GM19455 (cell line): ENCODE measurements around the gene PTPRC.
A peak's percentile ranks its signal among the peaks of the same experiment; 100 is the strongest.
"Not testable (repeated sequence)": the region's sequence is repeated elsewhere in the genome, so short reads cannot be mapped to it uniquely, and the experiment has no call there.

Experiments
- ATAC-seq: cut with Tn5 transposase; IDR thresholded peaks from one replicate; pipeline ENCODE4 v1.9.1; 2021; ENCODE audit not compliant: unreplicated experiment

The PTPRC gene, protein sequence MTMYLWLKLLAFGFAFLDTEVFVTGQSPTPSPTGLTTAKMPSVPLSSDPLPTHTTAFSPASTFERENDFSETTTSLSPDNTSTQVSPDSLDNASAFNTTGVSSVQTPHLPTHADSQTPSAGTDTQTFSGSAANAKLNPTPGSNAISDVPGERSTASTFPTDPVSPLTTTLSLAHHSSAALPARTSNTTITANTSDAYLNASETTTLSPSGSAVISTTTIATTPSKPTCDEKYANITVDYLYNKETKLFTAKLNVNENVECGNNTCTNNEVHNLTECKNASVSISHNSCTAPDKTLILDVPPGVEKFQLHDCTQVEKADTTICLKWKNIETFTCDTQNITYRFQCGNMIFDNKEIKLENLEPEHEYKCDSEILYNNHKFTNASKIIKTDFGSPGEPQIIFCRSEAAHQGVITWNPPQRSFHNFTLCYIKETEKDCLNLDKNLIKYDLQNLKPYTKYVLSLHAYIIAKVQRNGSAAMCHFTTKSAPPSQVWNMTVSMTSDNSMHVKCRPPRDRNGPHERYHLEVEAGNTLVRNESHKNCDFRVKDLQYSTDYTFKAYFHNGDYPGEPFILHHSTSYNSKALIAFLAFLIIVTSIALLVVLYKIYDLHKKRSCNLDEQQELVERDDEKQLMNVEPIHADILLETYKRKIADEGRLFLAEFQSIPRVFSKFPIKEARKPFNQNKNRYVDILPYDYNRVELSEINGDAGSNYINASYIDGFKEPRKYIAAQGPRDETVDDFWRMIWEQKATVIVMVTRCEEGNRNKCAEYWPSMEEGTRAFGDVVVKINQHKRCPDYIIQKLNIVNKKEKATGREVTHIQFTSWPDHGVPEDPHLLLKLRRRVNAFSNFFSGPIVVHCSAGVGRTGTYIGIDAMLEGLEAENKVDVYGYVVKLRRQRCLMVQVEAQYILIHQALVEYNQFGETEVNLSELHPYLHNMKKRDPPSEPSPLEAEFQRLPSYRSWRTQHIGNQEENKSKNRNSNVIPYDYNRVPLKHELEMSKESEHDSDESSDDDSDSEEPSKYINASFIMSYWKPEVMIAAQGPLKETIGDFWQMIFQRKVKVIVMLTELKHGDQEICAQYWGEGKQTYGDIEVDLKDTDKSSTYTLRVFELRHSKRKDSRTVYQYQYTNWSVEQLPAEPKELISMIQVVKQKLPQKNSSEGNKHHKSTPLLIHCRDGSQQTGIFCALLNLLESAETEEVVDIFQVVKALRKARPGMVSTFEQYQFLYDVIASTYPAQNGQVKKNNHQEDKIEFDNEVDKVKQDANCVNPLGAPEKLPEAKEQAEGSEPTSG (N-terminal part only)

GRCh38 chr1:198638894-198639635 lies at the start of gene PTPRC:
TSS of gene PTPRC (plus strand) at chr1:198639040. CDS start at chr1:198639269, 229 bp downstream.
- ATAC-seq = peak; percentile 65

DNA sequence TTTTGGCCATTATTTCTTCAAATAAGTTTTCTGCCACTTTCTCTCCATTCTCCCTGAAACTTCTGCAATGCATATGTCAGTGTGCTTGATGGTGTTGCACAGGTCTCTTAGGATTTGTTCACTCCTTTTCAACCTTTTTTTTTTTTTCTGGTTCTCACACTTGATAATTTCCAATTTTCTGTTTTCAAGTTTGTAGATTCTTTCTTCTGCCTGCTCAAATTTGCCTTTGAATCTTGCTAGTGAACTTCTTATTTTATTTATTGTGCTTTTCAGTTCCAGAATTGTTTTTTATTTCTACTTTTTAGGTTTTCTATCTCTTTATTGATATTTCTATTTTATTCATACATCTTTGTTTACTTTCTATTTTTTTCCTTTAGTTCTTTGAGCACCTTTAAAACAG lies 48.4 kb upstream of the PTPRC start:
- no peak for ATAC-seq

DNA sequence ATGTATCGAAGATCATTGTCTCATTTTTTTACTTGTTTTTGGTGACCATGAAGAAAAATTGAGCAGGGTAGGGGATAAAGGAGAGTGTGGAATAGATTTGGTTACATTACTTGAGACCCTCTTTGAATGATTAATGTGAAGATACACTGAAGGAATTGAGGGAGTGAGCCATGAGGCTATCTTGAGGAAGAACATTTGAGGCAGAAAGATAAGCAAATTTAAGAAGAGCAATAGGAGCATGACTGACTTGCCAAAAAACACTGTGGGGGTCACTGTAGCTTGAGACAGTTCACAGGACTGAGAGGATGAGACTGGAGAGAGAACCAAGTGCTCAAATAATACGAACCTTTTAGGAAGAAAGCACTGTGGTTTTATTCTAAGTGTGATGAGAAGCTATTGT lies 43.1 kb upstream of the PTPRC start:
- ATAC-seq = no peak

GRCh38 chr1:198597690-198598430 lies 41.0 kb upstream of the PTPRC start:
- ATAC-seq = peak; percentile 39

GRCh38 chr1:198598796-198599321 lies 40.0 kb upstream of the PTPRC start:
- ATAC-seq = peak; percentile 78

DNA sequence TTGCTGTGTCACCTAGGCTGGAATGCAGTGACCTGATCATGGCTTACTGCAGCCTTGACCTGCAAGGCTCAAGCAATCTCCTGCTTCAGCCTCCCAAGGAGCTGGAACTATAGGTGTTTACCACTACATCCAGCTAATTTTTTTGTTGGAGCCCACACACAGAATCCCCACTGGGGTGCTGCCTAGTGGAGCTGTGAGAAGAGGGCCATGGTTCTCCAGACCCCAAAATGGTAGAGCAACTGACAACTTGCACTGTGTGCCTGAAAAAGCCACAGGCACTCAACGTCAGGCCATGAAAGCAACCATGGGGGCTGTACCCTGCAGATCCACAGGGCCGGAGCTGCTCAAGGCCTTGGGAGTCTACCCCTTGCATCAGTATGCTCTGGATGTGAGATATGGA lies 39.1 kb upstream of the PTPRC start:
- no peak for ATAC-seq

DNA sequence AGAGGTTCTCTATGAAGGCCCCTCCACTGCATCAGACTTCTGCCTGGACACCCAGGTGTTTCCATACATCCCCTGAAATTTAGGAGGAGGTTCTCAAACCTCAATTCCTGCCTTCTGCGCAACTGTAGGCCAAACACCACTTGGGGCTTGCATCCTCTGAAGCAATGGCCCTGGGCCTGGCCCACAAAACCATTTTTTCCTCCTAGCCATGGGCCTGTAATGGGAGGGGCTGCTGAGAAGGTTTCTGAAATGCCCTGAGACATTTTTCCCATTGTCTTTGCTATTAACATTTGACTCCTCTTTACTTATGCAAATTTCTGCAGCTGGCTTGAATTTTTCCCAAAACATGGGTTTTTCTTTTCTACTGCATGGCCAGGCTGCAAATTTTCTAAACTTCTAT lies 37.9 kb upstream of the PTPRC start:
- no peak for ATAC-seq

DNA sequence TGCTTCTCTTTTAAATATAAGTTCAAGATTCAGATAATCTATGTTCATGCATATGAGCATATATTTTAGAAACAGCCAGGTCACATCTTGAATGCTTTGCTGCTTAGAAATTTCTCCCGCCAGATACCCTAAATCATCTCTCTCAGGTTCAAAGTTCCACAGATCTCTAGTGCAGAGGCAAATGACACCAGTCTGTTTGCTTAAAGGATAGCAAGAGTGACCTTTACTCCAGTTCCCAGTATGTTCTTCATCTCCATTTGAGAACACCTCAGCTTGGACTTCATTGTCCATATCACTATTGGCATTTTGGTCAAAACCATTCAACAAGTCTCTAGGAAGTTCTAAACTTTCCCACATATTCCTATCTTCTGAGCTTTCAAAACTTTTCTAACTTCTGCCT lies 37.5 kb upstream of the PTPRC start:
- not testable (repeated sequence) for ATAC-seq

- no peak for ATAC-seq
Observed at GRCh38 chr1:198601936-198602889, 36.6 kb upstream of the PTPRC start.

GRCh38 chr1:198604975-198605374 lies 33.9 kb upstream of the PTPRC start:
- ATAC-seq = no peak

DNA sequence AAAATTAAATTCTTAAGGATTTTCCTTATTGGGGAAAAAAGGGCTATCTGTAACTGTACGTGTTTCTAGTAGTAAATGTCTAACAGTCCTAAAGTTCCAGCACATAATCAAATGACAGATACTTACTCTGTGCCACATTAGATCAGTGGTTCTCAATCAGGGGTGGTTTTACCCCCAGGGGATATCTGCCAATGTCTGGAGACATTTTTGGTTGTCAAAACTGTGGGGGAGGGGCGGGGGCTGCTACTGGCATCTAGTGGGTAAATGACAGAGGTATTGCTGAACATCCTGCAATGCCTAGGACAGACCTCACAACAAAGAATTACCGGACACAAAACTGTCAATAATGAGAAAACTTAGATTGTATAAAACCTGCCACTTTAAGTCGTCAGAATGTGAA lies 33.4 kb upstream of the PTPRC start:
- ATAC-seq = no peak

- ATAC-seq = no peak
Observed at GRCh38 chr1:198606020-198606438, 32.8 kb upstream of the PTPRC start.

- ATAC-seq = no peak
Observed at GRCh38 chr1:198607714-198608113, 31.1 kb upstream of the PTPRC start.

DNA sequence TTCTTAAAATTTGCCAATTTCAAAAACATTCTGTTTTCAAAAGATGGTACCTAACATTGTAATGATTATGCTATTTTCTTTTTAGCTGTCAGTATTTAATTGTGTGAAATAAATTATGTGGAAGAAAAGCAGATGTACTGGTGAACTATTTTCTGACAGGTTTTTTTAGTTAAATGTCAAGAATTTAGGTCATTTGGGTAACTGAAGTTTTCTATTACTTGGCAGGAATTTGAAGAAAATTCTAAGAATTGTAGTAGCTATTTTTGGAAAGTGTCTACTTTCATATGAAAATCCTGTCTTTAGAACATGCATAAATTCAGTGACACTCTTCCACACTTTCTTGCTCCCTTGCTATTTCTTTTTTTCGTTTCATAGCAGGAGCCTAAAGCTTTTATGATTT lies 28.5 kb upstream of the PTPRC start:
- ATAC-seq = no peak

DNA sequence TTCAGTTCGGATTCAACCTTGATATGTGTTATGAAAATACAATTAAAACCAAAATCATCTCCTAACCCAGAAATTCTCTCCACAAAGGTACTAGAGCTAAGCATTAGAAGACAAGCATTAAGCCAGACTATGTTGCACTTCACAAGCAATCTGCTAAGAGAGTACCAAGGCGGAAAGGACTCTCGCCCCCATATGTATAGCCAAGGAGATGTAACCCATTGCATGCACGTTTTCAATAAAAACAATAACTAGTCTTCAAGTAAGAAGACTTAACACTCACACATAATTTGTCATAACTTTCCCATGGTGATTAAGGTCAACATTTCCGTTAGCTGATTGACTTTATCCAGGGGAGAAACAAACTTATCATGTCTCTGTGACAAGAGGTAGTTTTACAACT lies 27.6 kb upstream of the PTPRC start:
- ATAC-seq = no peak

- no peak for ATAC-seq
Observed at GRCh38 chr1:198612471-198613260, 26.2 kb upstream of the PTPRC start.

DNA sequence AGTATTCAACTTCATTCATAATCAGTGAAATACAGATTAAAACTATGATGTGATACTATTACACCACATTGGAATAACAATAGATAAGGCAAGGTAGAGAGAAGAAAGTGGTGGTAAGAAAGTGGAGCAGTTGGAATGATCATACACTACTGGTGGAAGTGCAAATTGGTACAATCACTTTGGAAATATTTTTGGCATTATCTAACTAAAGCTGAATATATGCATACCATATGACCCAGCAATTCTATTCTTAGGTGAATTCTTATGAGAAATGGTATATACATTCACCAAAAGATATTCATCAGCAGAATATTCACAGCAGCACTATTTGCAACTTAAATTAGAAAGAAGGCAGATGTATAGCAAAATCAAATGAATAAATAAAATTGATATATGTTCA lies 21.4 kb upstream of the PTPRC start:
- no peak for ATAC-seq
